GM23248 (cell line): ENCODE data around the gene PIEZO2.

Experiments
- EZH2 ChIP-seq: fragments of 200-600 bp; sonication (generic); IDR thresholded peaks from 2 replicates; pipeline ENCODE4 v1.6.1; 2018; ENCODE audit warnings: antibody characterized with exemption, mild to moderate bottlenecking; ENCODE audit not compliant: insufficient read depth, poor library complexity, severe bottlenecking
- EZH2phosphoT487 ChIP-seq: fragments of 200-600 bp; sonication (generic); IDR thresholded peaks from 2 replicates; pipeline ENCODE4 v1.6.1; 2018; ENCODE audit warnings: antibody characterized with exemption, moderate library complexity, mild to moderate bottlenecking, low read depth; ENCODE audit not compliant: insufficient read depth

DNA sequence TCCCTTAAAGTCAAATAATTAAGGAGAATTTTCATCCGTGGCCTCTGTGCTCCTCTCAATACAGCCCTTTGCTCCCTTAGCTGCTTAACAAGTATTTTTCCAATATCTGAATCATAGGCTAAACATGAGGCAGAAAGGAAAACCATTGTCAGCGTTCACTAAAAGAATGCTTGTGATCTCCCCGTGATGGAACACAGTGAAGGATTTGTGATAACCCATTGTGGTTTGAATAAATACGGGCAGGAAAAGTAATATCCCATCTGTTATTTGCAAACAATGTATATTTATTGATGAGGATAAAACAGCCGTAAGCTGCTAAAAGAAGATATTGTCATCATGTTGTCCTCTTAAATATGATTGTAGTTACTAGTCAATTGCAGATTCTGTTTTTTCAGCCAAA lies 365.4 kb downstream of the PIEZO2 start:
- TF ChIP-seq EZH2phosphoT487 (no peak), EZH2 (no peak)
